Endothelial cell of umbilical vein (primary cell): ENCODE measurements around the gene PDSS2. TPM values are rescaled to one million over a fixed set of nuclear protein-coding genes. Genes with fewer than 3 reads are reported as not detected.

Experiments
- BruUV-seq: library from RNA; stranded (reverse); fragments of 400-500 nt; replicated peaks from 2 replicates; lab custom pipeline; 2021; lab: Mats Ljungman, UMichigan
- CTCF ChIA-PET: fragments of 300-600, 350-600 bp; sonication (Branson Sonifier 250); formaldehyde crosslinking; loops from one replicate; lab custom pipeline; 2021; ENCODE audit warnings: antibody characterized with exemption, inconsistent platforms; lab: Charles Lee
- POLR2A ChIA-PET: fragments of 300-600, 350-600 bp; sonication (Branson Sonifier 250); formaldehyde crosslinking; loops from one replicate; lab custom pipeline; 2021; ENCODE audit warnings: antibody characterized with exemption, inconsistent platforms; lab: Charles Lee
- DNase-seq: peaks from one replicate; pipeline ENCODE4 v3.0.0-alpha.2; 2011; ENCODE audit warnings: low read depth, low spot score
- FAIRE-seq: peaks from 2 replicates; lab custom pipeline; 2011; peaks lifted over from hg19 to GRCh38; lab: Jason Lieb, UNC
- H2AFZ ChIP-seq: 2 replicates; pipeline ENCODE4 v1.6.0; 2012; ENCODE audit warnings: low read depth, low read length, control low read depth, inconsistent platforms
- H3K27ac ChIP-seq: 2 replicates; pipeline ENCODE4 v1.5.1; 2011; ENCODE audit warnings: low read depth, mild to moderate bottlenecking, control low read depth, low read length, moderate library complexity; ENCODE audit not compliant: insufficient read depth
- H3K27me3 ChIP-seq, 2 experiments: 2 replicates each; pipeline versions ENCODE4 v1.6.0 to v1.6.1; 2011; ENCODE audit warnings: low read length in 2 of 2, mixed read lengths in 1 of 2; ENCODE audit not compliant: control insufficient read depth in 2 of 2, insufficient read depth in 2 of 2
- H3K36me3 ChIP-seq, 2 experiments: 2 replicates in 1 of 2; 3 replicates in 1 of 2; pipeline ENCODE4 v1.5.1; 2011; ENCODE audit warnings: low read length in 2 of 2, mild to moderate bottlenecking in 1 of 2, moderate library complexity in 1 of 2; ENCODE audit not compliant: control insufficient read depth in 2 of 2, insufficient read depth in 2 of 2; ENCODE audit errors: extremely low read depth in 1 of 2
- H3K4me1 ChIP-seq: 3 replicates; pipeline ENCODE4 v1.5.1; 2011; ENCODE audit warnings: mild to moderate bottlenecking, low read length; ENCODE audit not compliant: control insufficient read depth, insufficient read depth; ENCODE audit errors: extremely low read depth
- H3K4me2 ChIP-seq: 2 replicates; pipeline ENCODE4 v1.6.1; 2011; ENCODE audit warnings: low read length, control low read depth, mixed read lengths; ENCODE audit not compliant: insufficient read depth
- H3K4me3 ChIP-seq, 3 experiments: fragments of 200-600 bp in 1 of 3; sonication (generic), shearing (Covaris generic) in 1 of 3; replicated peaks in 1 of 3; 2 replicates each; pipeline ENCODE4 v1.5.1; 2011 to 2016; ENCODE audit warnings: control low read depth in 3 of 3, low read length in 3 of 3, mild to moderate bottlenecking in 2 of 3, inconsistent platforms in 1 of 3, low read depth in 1 of 3, moderate library complexity in 1 of 3; ENCODE audit not compliant: insufficient read depth in 1 of 3
- H3K79me2 ChIP-seq: 2 replicates; pipeline ENCODE4 v1.6.0; 2012; ENCODE audit warnings: low read length, inconsistent platforms; ENCODE audit not compliant: control insufficient read depth, insufficient read depth
- H3K9ac ChIP-seq: replicated peaks from 2 replicates; pipeline ENCODE3; 2011; ENCODE audit warnings: low read length, control low read depth; ENCODE audit not compliant: insufficient read depth; ENCODE audit errors: extremely low read depth
- H3K9me1 ChIP-seq: replicated peaks from 3 replicates; pipeline ENCODE4 v1.6.0; 2011; ENCODE audit warnings: mild to moderate bottlenecking, low read length; ENCODE audit not compliant: control insufficient read depth, insufficient read depth; ENCODE audit errors: extremely low read depth
- H3K9me3 ChIP-seq: replicated peaks from 2 replicates; pipeline ENCODE4 v1.5.1; 2012; ENCODE audit warnings: low read length, inconsistent platforms; ENCODE audit not compliant: control insufficient read depth, insufficient read depth
- H4K20me1 ChIP-seq: replicated peaks from 2 replicates; pipeline ENCODE3; 2011; ENCODE audit warnings: mild to moderate bottlenecking, low read length; ENCODE audit not compliant: control insufficient read depth, insufficient read depth; ENCODE audit errors: extremely low read depth
- EZH2 ChIP-seq: IDR thresholded peaks from 2 replicates; pipeline ENCODE4 v1.6.1; 2012; ENCODE audit warnings: borderline replicate concordance, low read depth, mild to moderate bottlenecking, moderate library complexity, low read length, inconsistent platforms; ENCODE audit not compliant: severe bottlenecking
- dilution Hi-C: fragments of 300-500 bp; cut with MboI; formaldehyde crosslinking; loops from one replicate; pipeline ENCODE4 v1.15.0; 2019; ENCODE audit warnings: low sequenced_read_pairs; ENCODE audit not compliant: extremely low pct_ligation_motif_present
- intact Hi-C: fragments of 100-400 bp; cut with micrococcal nuclease; formaldehyde crosslinking; loops from one replicate; pipeline ENCODE4 v1.10.0; 2022
- polyA plus RNA-seq, 4 experiments: library from polyadenylated mRNA; depleted of rRNA in 3 of 4; stranded (reverse) in 3 of 4; unstranded in 1 of 4; fragments of >200 nt; gene quantifications; 2 replicates each; pipeline versions ENCODE4 v1.2.1 to v1.2.3, GENCODE V29; 2011 to 2012; ENCODE audit warnings: missing spikeins in 1 of 4
- total RNA-seq: library from RNA; stranded (reverse); gene quantifications from 2 replicates; pipeline ENCODE4 v1.2.3, GENCODE V29; 2021
- TF ChIP-seq, protein P1 (sequence below), 2 donors: IDR thresholded peaks; 1 replicate in 1 of 2; 2 replicates in 1 of 2; pipeline ENCODE4 v1.5.1; 2011; ENCODE audit warnings: low read length in 2 of 2, mild to moderate bottlenecking in 2 of 2, moderate library complexity in 2 of 2, control low read depth in 1 of 2, inconsistent platforms in 1 of 2, low read depth in 1 of 2; ENCODE audit not compliant: insufficient read depth in 1 of 2; ENCODE audit errors: extremely low read depth in 1 of 2

PDSS2 gene
- total and polyA plus RNA-seq, 2 donors (not counting 3 experiments of a cell fraction or from before 2014, with no cell fraction given) = 7.6 to 9.3 TPM

DNA sequence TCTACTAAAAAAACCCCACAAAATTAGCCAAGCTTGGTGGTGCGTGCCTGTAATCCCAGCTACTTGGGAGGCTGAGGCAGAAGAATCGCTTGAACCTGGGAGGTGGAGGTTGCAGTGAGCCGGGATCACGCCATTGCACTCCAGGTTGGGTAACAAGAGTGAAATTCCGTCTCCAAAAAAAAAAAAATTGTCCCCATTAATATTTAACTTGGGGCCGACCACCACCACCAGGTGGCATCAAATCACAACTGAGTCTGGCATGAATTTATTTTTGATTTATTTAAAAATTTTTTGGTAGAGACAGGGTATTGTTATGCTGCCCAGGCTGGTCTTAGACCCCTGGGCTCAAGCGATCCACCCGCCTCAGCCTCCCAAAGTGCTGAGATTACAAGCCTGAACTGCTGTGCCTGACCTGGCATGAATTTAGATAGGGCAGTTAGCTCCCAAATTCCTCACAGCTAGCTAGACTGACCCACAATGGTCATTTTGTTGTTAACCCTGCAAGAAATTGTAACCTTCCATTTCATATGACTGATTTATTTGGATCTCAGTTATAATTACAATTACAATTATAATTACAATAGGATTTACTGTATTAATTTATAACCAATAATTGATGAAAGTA lies 326.9 kb downstream of the PDSS2 start:
- intact Hi-C loops = loop anchor here (1.0 to 5.0 kb wide), 6 partner anchors 327 to 915 kb away; partner anchors contain the start of gene PDSS2
- no TSS peak for BruUV-seq
- DNase-seq = peak; percentile 32

More for the DNA sequence above, 326.9 kb downstream of the PDSS2 start:
- POLR2A ChIA-PET = no interaction called here
- H3K9me3 ChIP-seq = no peaks in the 10 kb centered on the region
- peak; percentile 72 for FAIRE-seq
- H3K4me3 ChIP-seq = no peak overlapping the region
- H2AFZ ChIP-seq = no peak overlapping the region
- peaks cover 6% of the 10 kb centered on the region for H3K4me1 ChIP-seq
- no peaks in the 10 kb centered on the region for H3K36me3 ChIP-seq
- CTCF ChIA-PET = interaction anchor here (0.9 to 3.7 kb wide), 8 partner anchors 186 to 918 kb away, joined by 3 to 31 read pairs (median 6); no protein-coding TSS in a partner anchor
- no peak overlapping the region for H3K4me2 ChIP-seq
- TF ChIP-seq EZH2 = no peak
- TF ChIP-seq, protein P1, sequence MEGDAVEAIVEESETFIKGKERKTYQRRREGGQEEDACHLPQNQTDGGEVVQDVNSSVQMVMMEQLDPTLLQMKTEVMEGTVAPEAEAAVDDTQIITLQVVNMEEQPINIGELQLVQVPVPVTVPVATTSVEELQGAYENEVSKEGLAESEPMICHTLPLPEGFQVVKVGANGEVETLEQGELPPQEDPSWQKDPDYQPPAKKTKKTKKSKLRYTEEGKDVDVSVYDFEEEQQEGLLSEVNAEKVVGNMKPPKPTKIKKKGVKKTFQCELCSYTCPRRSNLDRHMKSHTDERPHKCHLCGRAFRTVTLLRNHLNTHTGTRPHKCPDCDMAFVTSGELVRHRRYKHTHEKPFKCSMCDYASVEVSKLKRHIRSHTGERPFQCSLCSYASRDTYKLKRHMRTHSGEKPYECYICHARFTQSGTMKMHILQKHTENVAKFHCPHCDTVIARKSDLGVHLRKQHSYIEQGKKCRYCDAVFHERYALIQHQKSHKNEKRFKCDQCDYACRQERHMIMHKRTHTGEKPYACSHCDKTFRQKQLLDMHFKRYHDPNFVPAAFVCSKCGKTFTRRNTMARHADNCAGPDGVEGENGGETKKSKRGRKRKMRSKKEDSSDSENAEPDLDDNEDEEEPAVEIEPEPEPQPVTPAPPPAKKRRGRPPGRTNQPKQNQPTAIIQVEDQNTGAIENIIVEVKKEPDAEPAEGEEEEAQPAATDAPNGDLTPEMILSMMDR (IDR thresholded peaks at IDR 0.05; ENCODE audit: extremely low read depth in 1 of 2, insufficient read depth in 1 of 2, low read depth in 1 of 2, low read length in 2 of 2) = peak; percentile 38 to 46
- dilution Hi-C loops = no loop called here
- H3K27ac ChIP-seq = no peak overlapping the region
- H3K9me1 ChIP-seq = no peaks in the 10 kb centered on the region
- no peaks in the 10 kb centered on the region for H4K20me1 ChIP-seq
- no peaks in the 10 kb centered on the region for H3K27me3 ChIP-seq
- no peaks in the 10 kb centered on the region for H3K79me2 ChIP-seq
- no peak overlapping the region for H3K9ac ChIP-seq
